ENCODE data around the gene STIM1. TPM values are rescaled to one million over a fixed set of nuclear protein-coding genes. Genes with fewer than 3 reads are reported as not detected.

The STIM1 gene
- total RNA-seq, 1 experiment from 2014 or later, result 15.2 TPM

GRCh38 chr11:4084406-4085125, 229.1 kb downstream of the STIM1 start:
- Histone ChIP-seq H3K79me1 (ENCODE audit: insufficient read depth, low read depth, low read length, poor library complexity, severe bottlenecking) (no peaks in the 10 kb centered on the region), H2BK15ac (ENCODE audit: low read depth, low read length) (no peak overlapping the region), H3K14ac (ENCODE audit: insufficient read depth, low read length) (no peak overlapping the region), H3K9ac (ENCODE audit: extremely low read depth, insufficient read length, low read length) (no peak overlapping the region), H4K20me1 (ENCODE audit: control insufficient read depth, insufficient read depth, insufficient read length) (no peaks in the 10 kb centered on the region), H3T11ph (ENCODE audit: low read length) (no peak overlapping the region), H2BK120ac (ENCODE audit: low read depth, low read length, poor library complexity, severe bottlenecking) (no peak overlapping the region), H3K27me3 (ENCODE audit: insufficient read depth, low read length) (no peaks in the 10 kb centered on the region), H3K4me2 (ENCODE audit: insufficient read depth, insufficient read length, low read length) (no peak overlapping the region), H2BK12ac (ENCODE audit: insufficient read length, low read depth, low read length) (no peak overlapping the region), H2BK20ac (ENCODE audit: low read depth, low read length, poor library complexity, severe bottlenecking) (no peak overlapping the region), H3K18ac (ENCODE audit: insufficient read length, low read depth, low read length) (no peak overlapping the region), H2BK5ac (ENCODE audit: insufficient read length, low read length) (no peak overlapping the region), H4K8ac (replicated peaks; ENCODE audit: insufficient read length, low read depth, low read length) (no peak overlapping the region), H4K91ac (ENCODE audit: insufficient read length, low read depth, low read length) (no peak overlapping the region), H3K9me3 (ENCODE audit: control insufficient read depth, low read depth, low read length) (no peaks in the 10 kb centered on the region), H3K23ac (ENCODE audit: insufficient read length, low read depth, low read length) (no peak overlapping the region), H2AK5ac (ENCODE audit: insufficient read length, low read length) (no peak overlapping the region), H3K79me2 (ENCODE audit: insufficient read depth, low read length) (no peaks in the 10 kb centered on the region), H3K4ac (ENCODE audit: low read depth, low read length) (no peak overlapping the region), H3K4me1 (ENCODE audit: insufficient read depth, low read length) (no peaks in the 10 kb centered on the region), H3K23me2 (ENCODE audit: insufficient read length, low read depth, low read length, poor library complexity, severe bottlenecking) (no peaks in the 10 kb centered on the region), H4K5ac (ENCODE audit: insufficient read length, low read depth, low read length) (no peak overlapping the region), H3K56ac (ENCODE audit: insufficient read length, low read depth, low read length) (no peak overlapping the region), H2AFZ (ENCODE audit: low read length) (no peak overlapping the region), H3K27ac (ENCODE audit: insufficient read length, low read depth, low read length) (no peak overlapping the region)
- H3K27ac Mint-ChIP-seq, result no peak overlapping the region; a peak in 1 of 7 replicates
- H3K9me3 Mint-ChIP-seq, result no peaks in the 10 kb centered on the region
- H3K4me1 Mint-ChIP-seq, result peaks cover 3 to 8% of the 10 kb centered on the region in 2 experiments; a peak in 3 of 4 replicates
- H3K4me3 Mint-ChIP-seq, result no peak overlapping the region
- H3K27me3 Mint-ChIP-seq (ENCODE audit: low read depth), result no peaks in the 10 kb centered on the region
- no peak for DNase-seq
- peaks cover 0 to 4% (median 0%) of the 10 kb centered on the region in 3 experiments; a peak in 2 of 7 replicates for H3K36me3 Mint-ChIP-seq (ENCODE audit: insufficient read depth in 1 of 3, low read depth in 3 of 3)
- TF ChIP-seq, protein P1, sequence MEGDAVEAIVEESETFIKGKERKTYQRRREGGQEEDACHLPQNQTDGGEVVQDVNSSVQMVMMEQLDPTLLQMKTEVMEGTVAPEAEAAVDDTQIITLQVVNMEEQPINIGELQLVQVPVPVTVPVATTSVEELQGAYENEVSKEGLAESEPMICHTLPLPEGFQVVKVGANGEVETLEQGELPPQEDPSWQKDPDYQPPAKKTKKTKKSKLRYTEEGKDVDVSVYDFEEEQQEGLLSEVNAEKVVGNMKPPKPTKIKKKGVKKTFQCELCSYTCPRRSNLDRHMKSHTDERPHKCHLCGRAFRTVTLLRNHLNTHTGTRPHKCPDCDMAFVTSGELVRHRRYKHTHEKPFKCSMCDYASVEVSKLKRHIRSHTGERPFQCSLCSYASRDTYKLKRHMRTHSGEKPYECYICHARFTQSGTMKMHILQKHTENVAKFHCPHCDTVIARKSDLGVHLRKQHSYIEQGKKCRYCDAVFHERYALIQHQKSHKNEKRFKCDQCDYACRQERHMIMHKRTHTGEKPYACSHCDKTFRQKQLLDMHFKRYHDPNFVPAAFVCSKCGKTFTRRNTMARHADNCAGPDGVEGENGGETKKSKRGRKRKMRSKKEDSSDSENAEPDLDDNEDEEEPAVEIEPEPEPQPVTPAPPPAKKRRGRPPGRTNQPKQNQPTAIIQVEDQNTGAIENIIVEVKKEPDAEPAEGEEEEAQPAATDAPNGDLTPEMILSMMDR (conservative IDR thresholded peaks at IDR 0.05), result no peak
- no CpG with 5 or more reads among the region's 12 CpGs for WGBS (ENCODE audit: extremely low coverage, insufficient read length, low lambda C conversion rate)

All from H9 (cell line).